ENCODE results near the gene DYNC2LI1.

DNA sequence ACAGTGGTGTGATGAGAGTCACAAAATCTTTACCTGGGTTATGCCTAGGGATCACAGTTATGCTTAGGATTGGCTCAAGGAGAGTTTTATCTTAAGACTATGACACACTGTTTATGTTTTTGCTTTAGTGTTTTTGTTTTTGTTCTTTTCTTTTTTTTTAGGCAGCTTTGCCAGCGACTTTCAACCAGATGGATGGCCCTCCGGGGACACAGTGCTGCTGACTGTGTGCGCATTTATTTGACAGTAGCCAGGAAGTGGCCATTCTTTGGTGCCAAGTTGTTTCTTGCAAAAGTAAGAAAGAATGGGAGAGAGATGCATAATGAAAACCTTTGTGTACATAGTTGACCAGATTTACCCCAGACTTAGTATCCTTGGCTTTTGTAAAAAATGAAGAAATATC lies 15.1 kb upstream of the DYNC2LI1 start:
- TF ChIP-seq, protein P1, sequence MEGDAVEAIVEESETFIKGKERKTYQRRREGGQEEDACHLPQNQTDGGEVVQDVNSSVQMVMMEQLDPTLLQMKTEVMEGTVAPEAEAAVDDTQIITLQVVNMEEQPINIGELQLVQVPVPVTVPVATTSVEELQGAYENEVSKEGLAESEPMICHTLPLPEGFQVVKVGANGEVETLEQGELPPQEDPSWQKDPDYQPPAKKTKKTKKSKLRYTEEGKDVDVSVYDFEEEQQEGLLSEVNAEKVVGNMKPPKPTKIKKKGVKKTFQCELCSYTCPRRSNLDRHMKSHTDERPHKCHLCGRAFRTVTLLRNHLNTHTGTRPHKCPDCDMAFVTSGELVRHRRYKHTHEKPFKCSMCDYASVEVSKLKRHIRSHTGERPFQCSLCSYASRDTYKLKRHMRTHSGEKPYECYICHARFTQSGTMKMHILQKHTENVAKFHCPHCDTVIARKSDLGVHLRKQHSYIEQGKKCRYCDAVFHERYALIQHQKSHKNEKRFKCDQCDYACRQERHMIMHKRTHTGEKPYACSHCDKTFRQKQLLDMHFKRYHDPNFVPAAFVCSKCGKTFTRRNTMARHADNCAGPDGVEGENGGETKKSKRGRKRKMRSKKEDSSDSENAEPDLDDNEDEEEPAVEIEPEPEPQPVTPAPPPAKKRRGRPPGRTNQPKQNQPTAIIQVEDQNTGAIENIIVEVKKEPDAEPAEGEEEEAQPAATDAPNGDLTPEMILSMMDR (optimal IDR thresholded peaks at IDR 0.05 in 1 of 3, IDR thresholded peaks at IDR 0.05 in 1 of 3, conservative IDR thresholded peaks at IDR 0.05 in 1 of 3; ENCODE audit: extremely low read depth in 1 of 3, insufficient read depth in 2 of 3, low read length in 3 of 3): no peak
- TF ChIP-seq EZH2 (IDR thresholded peaks at IDR 0.05; ENCODE audit: low read length): no peak
